ENCODE data around the gene CNOT11.

The CNOT11 gene

GRCh38 chr2:101297383-101297782 is 44.7 kb downstream of the CNOT11 start:
- H3K4me1 ChIP-seq = no peaks in the 10 kb centered on the region
- no peak for TF ChIP-seq CTCF (IDR thresholded peaks at IDR 0.05; ENCODE audit: low read depth, low read length)
- no peaks in the 10 kb centered on the region for H3K27me3 ChIP-seq
- no peaks in the 10 kb centered on the region for H3K36me3 ChIP-seq
- no peaks in the 10 kb centered on the region for H3K9me3 ChIP-seq
- H3K4me3 ChIP-seq (ENCODE audit: low read depth, low read length) = no peak overlapping the region
- DNase-seq = no peak

- Histone ChIP-seq H3K36me3 (no peaks in the 10 kb centered on the region; the same call in 1 of the 2 replicates), H3K27me3 (no peaks in the 10 kb centered on the region), H3K4me1 (no peaks in the 10 kb centered on the region), H3K9me3 (no peaks in the 10 kb centered on the region), H3K4me3 (ENCODE audit: low read depth, low read length) (no peak overlapping the region)
- no peak for DNase-seq
- no peak for TF ChIP-seq CTCF (IDR thresholded peaks at IDR 0.05; ENCODE audit: low read depth, low read length)
Observed at GRCh38 chr2:101299604-101300003, 46.9 kb downstream of the CNOT11 start.

GRCh38 chr2:101300164-101300563 is 47.5 kb downstream of the CNOT11 start:
- H3K9me3 ChIP-seq = no peaks in the 10 kb centered on the region
- no peaks in the 10 kb centered on the region; the same call in 1 of the 2 replicates for H3K36me3 ChIP-seq
- DNase-seq = no peak
- no peaks in the 10 kb centered on the region for H3K27me3 ChIP-seq
- H3K4me3 ChIP-seq (ENCODE audit: low read depth, low read length) = no peak overlapping the region
- TF ChIP-seq CTCF (IDR thresholded peaks at IDR 0.05; ENCODE audit: low read depth, low read length) = no peak
- H3K4me1 ChIP-seq = no peaks in the 10 kb centered on the region

- no peak for DNase-seq
- no peaks in the 10 kb centered on the region for H3K9me3 ChIP-seq
- H3K4me3 ChIP-seq (ENCODE audit: low read depth, low read length) = no peak overlapping the region
- H3K4me1 ChIP-seq = no peaks in the 10 kb centered on the region
- no peaks in the 10 kb centered on the region for H3K27me3 ChIP-seq
- no peak for TF ChIP-seq CTCF (IDR thresholded peaks at IDR 0.05; ENCODE audit: low read depth, low read length)
- H3K36me3 ChIP-seq = no peaks in the 10 kb centered on the region; the same call in 1 of the 2 replicates
Observed at GRCh38 chr2:101300836-101301235, 48.1 kb downstream of the CNOT11 start.

- Histone ChIP-seq H3K4me3 (ENCODE audit: low read depth, low read length) (no peak overlapping the region), H3K27me3 (no peaks in the 10 kb centered on the region), H3K4me1 (no peaks in the 10 kb centered on the region; the same call in 1 of the 2 replicates), H3K36me3 (no peaks in the 10 kb centered on the region; the same call in 1 of the 2 replicates), H3K9me3 (no peaks in the 10 kb centered on the region)
- TF ChIP-seq CTCF (IDR thresholded peaks at IDR 0.05; ENCODE audit: low read depth, low read length) = no peak
- DNase-seq = no peak
Observed at GRCh38 chr2:101302016-101302415, 49.3 kb downstream of the CNOT11 start.

- no peak for TF ChIP-seq CTCF (IDR thresholded peaks at IDR 0.05; ENCODE audit: low read depth, low read length)
- Histone ChIP-seq H3K36me3 (no peaks in the 10 kb centered on the region; the same call in 1 of the 2 replicates), H3K4me1 (no peaks in the 10 kb centered on the region; the same call in 1 of the 2 replicates), H3K4me3 (ENCODE audit: low read depth, low read length) (no peak overlapping the region), H3K27me3 (no peaks in the 10 kb centered on the region), H3K9me3 (no peaks in the 10 kb centered on the region)
- no peak for DNase-seq
Observed at GRCh38 chr2:101303688-101304087, 51.0 kb downstream of the CNOT11 start.
